Colonic mucosa (tissue), 4 donors: ENCODE data around the gene SPTY2D1. TPM values are rescaled to one million over a fixed set of nuclear protein-coding genes. Genes with fewer than 3 reads are reported as not detected.

ENCODE experiments used
- DNase-seq: peaks from one replicate; pipeline ENCODE4 v3.0.0-alpha.2; 2020
- H3K27ac ChIP-seq: fragments of 200-600 bp; one replicate; pipeline ENCODE4 v1.8.0; 2021
- H3K27me3 ChIP-seq: fragments of 200-600 bp; one replicate; pipeline ENCODE4 v1.8.0; 2021
- H3K36me3 ChIP-seq: fragments of 200-600 bp; one replicate; pipeline ENCODE4 v1.8.0; 2021
- H3K4me1 ChIP-seq: fragments of 200-600 bp; one replicate; pipeline ENCODE4 v1.8.0; 2021; ENCODE audit warnings: mild to moderate bottlenecking
- H3K4me3 ChIP-seq: fragments of 200-600 bp; one replicate; pipeline ENCODE4 v1.8.0; 2021
- H3K9ac ChIP-seq, 2 donors: one replicate each; pipeline ENCODE4 v1.7.0; 2013; ENCODE audit warnings: control low read depth in 2 of 2, low read depth in 2 of 2, low read length in 2 of 2
- H3K9me3 ChIP-seq: fragments of 200-600 bp; one replicate; pipeline ENCODE4 v1.8.0; 2021
- intact Hi-C: fragments of 100-400 bp; cut with DNase I; formaldehyde crosslinking; loops from one replicate; pipeline ENCODE4 v1.14.1; 2022
- total RNA-seq, 2 donors: library from RNA; stranded (reverse); fragmentation: NEBNext Ultra II Directional in 1 of 2; extraction: Animal tissue kit (Norgen Biotek cat#: 25700) in 1 of 2; gene quantifications; one replicate each; pipeline ENCODE4 v1.2.1, GENCODE V29; 2021
- TF ChIP-seq, protein P1 (sequence below): fragments of 200-600 bp; IDR thresholded peaks from one replicate; pipeline ENCODE4 v1.8.0; 2022; ENCODE audit warnings: antibody characterized with exemption, mild to moderate bottlenecking
- donor health status: healthy.
- donor health status: DM: no; HTN: no; CAD: no.
- donor health status: DM: no; HTN: no; CAD: no.

SPTY2D1 gene
- total RNA-seq, 2 donors from 2014 or later = 21.9 to 22.6 TPM

DNA sequence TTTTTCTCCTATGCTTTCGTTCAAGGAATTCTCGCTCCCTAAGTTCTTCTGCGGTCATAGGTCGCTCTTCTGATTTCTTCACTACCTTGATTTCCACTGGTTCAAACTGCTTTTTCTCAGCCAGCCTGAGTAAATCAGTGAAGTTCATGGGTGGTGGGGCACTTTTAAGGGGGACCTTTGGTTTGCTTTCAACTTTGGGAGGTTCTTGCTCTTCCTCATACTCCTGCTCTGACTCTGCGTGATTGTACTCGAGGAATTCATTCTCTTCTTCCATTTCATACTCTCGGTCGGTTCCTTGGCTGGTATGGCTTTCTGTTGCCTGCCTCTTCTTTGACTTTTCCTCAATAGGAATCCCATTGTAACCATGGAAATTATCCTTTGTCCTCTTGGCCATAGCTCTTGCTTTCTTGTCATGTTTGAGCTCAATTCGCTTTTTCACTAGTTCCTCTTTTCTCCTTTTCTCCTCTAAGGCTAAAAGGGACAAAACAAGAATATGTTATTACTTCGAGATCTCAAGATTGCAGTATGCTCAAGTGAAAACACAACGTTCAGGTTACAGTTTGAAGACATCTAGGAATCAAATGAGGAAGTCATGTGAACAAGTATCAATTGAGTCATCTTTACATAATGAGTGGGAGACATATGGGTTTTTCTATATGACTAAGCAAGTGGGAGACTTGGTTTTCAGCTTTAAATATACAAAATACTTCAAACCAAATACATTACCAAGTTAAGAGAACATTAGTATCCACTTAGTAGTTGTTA lies 18.3 kb downstream of the SPTY2D1 start:
- Histone ChIP-seq H3K27ac (no peak overlapping the region), H3K4me1 (no peaks in the 10 kb centered on the region), H3K9ac (no peak overlapping the region), H3K4me3 (no peak overlapping the region), H3K9me3 (no peaks in the 10 kb centered on the region), H3K27me3 (no peaks in the 10 kb centered on the region), H3K36me3 (peaks cover 4% of the 10 kb centered on the region)
- intact Hi-C loops = no loop called here
- DNase-seq = no peak
- TF ChIP-seq, protein P1, sequence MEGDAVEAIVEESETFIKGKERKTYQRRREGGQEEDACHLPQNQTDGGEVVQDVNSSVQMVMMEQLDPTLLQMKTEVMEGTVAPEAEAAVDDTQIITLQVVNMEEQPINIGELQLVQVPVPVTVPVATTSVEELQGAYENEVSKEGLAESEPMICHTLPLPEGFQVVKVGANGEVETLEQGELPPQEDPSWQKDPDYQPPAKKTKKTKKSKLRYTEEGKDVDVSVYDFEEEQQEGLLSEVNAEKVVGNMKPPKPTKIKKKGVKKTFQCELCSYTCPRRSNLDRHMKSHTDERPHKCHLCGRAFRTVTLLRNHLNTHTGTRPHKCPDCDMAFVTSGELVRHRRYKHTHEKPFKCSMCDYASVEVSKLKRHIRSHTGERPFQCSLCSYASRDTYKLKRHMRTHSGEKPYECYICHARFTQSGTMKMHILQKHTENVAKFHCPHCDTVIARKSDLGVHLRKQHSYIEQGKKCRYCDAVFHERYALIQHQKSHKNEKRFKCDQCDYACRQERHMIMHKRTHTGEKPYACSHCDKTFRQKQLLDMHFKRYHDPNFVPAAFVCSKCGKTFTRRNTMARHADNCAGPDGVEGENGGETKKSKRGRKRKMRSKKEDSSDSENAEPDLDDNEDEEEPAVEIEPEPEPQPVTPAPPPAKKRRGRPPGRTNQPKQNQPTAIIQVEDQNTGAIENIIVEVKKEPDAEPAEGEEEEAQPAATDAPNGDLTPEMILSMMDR = no peak

DNA sequence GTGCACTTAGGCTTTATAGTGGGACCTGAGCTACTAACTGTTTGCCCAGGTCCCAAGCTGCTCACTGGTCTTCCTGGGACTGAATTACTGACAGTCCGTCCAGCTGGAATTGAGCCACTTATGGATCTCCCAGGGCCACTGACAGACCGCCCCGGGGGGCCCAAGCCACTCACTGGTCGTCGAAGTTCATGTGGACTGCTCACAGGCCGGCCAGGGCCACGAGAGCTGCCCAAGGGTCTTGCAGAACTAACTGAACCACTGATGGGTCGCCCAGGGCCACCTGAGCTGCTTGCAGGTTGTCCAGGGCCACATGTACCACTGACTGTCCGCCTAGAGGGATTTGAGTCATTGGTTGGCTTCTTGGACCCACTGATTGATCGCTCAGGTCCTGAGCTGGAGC lies 19.5 kb downstream of the SPTY2D1 start:
- TF ChIP-seq, protein P1 = no peak
- H3K27ac ChIP-seq = no peak overlapping the region
- H3K36me3 ChIP-seq = peaks cover 4% of the 10 kb centered on the region
- no peaks in the 10 kb centered on the region for H3K9me3 ChIP-seq
- no peak overlapping the region for H3K9ac ChIP-seq
- no peaks in the 10 kb centered on the region for H3K4me1 ChIP-seq
- H3K4me3 ChIP-seq = no peak overlapping the region
- H3K27me3 ChIP-seq = no peaks in the 10 kb centered on the region
- DNase-seq = no peak
- intact Hi-C loops = no loop called here

- Histone ChIP-seq H3K27me3 (no peaks in the 10 kb centered on the region), H3K9ac (no peak overlapping the region), H3K4me1 (no peaks in the 10 kb centered on the region), H3K4me3 (no peak overlapping the region), H3K36me3 (peaks cover 4% of the 10 kb centered on the region), H3K27ac (no peak overlapping the region), H3K9me3 (no peaks in the 10 kb centered on the region)
- TF ChIP-seq, protein P1 = no peak
- no peak for DNase-seq
- intact Hi-C loops = no loop called here
Measured at GRCh38 chr11:18612394-18612793, 21.7 kb downstream of the SPTY2D1 start.

DNA sequence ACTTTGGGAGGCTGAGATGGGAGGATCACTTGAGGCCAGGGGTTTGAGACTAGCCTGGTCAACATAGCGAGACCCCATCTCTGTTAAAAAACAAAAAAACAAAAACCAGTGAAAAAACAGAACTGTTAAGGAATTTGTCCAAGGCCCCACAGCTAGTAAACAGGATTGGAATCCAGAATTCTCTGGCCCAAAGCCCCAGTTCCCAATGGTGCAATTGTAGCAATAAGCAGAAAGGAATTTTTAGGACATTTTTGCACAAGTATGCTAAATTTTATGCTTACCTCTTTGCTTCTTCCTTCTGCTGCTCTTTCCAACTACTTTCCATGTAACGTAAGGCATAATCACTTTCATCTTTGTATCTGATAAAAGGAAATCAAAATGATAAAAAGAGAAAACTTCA lies 22.9 kb downstream of the SPTY2D1 start:
- Histone ChIP-seq H3K27ac (no peak overlapping the region), H3K36me3 (peaks cover 4% of the 10 kb centered on the region), H3K4me3 (no peak overlapping the region), H3K27me3 (no peaks in the 10 kb centered on the region), H3K4me1 (no peaks in the 10 kb centered on the region), H3K9ac (no peak overlapping the region), H3K9me3 (no peaks in the 10 kb centered on the region)
- intact Hi-C loops = no loop called here
- no peak for DNase-seq
- TF ChIP-seq, protein P1 = no peak

DNA sequence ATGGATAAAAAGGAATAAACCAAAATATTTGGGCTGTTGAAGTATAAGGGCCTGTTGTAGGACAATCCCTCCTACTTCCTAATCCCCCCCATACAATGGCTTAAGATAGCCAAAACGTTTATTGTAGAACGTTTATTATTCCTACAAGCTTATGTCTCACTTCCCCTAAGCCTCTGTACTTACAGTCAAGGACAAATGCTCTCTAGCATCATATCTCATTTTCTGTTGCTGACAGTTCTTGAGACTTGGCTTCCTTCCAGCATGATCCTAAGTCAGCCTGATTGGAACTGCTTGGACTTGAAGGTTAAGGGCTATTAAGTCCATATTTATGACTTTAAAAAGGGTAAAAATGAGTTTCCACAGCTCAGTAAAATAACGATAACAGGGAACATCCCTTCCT lies 25.8 kb downstream of the SPTY2D1 start:
- TF ChIP-seq, protein P1 = no peak
- no peaks in the 10 kb centered on the region for H3K36me3 ChIP-seq
- H3K4me3 ChIP-seq = no peak overlapping the region
- H3K9ac ChIP-seq = no peak overlapping the region
- no peaks in the 10 kb centered on the region for H3K4me1 ChIP-seq
- H3K27me3 ChIP-seq = no peaks in the 10 kb centered on the region
- intact Hi-C loops = no loop called here
- H3K27ac ChIP-seq = no peak overlapping the region
- no peaks in the 10 kb centered on the region for H3K9me3 ChIP-seq
- no peak for DNase-seq
